Ishikawa (cell line): ENCODE measurements around the gene MED13L.

Experiments
- CEBPB ChIP-seq: IDR thresholded peaks from 2 replicates; pipeline ENCODE4 v1.6.1; 2012
- CREB1 ChIP-seq: IDR thresholded peaks from 2 replicates; pipeline ENCODE4 v1.6.1; 2012; ENCODE audit warnings: low read depth
- EGR1 ChIP-seq: IDR thresholded peaks from 2 replicates; pipeline ENCODE4 v1.6.1; 2012
- EP300 ChIP-seq: IDR thresholded peaks from 2 replicates; pipeline ENCODE4 v1.6.1; 2012; ENCODE audit warnings: borderline replicate concordance
- FOXM1 ChIP-seq: IDR thresholded peaks from 2 replicates; pipeline ENCODE4 v1.6.1; 2012; ENCODE audit warnings: low read depth, borderline replicate concordance
- MAX ChIP-seq: IDR thresholded peaks from 2 replicates; pipeline ENCODE4 v1.6.1; 2012
- NFIC ChIP-seq: IDR thresholded peaks from 2 replicates; pipeline ENCODE4 v1.6.1; 2012
- RAD21 ChIP-seq: IDR thresholded peaks from 2 replicates; pipeline ENCODE4 v1.6.1; 2012; ENCODE audit warnings: low read depth
- REST ChIP-seq: IDR thresholded peaks from 2 replicates; pipeline ENCODE4 v1.6.1; 2012; ENCODE audit warnings: low read depth, mild to moderate bottlenecking
- TAF1 ChIP-seq: IDR thresholded peaks from 2 replicates; pipeline ENCODE4 v1.6.1; 2012; ENCODE audit warnings: low read depth, mild to moderate bottlenecking
- TCF12 ChIP-seq: IDR thresholded peaks from 2 replicates; pipeline ENCODE4 v1.6.1; 2012; ENCODE audit warnings: low read depth
- TEAD4 ChIP-seq: IDR thresholded peaks from 2 replicates; pipeline ENCODE4 v1.6.1; 2012
- USF1 ChIP-seq: IDR thresholded peaks from 2 replicates; pipeline ENCODE4 v1.6.1; 2012
- YY1 ChIP-seq: IDR thresholded peaks from 2 replicates; pipeline ENCODE4 v1.6.1; 2012; ENCODE audit warnings: low read depth
- ZBTB7A ChIP-seq: IDR thresholded peaks from 2 replicates; pipeline ENCODE4 v1.6.1; 2012; ENCODE audit warnings: low read depth

MED13L gene

GRCh38 chr12:116265351-116266147, 11.9 kb downstream of the MED13L start:
- no peak for TF ChIP-seq CEBPB
- no peak for TF ChIP-seq TEAD4
- no peak for TF ChIP-seq CREB1
- no peak for TF ChIP-seq USF1
- TF ChIP-seq YY1 = no peak
- no peak for TF ChIP-seq EP300
- no peak for TF ChIP-seq FOXM1

GRCh38 chr12:116264525-116265070, 12.9 kb downstream of the MED13L start:
- TF ChIP-seq EGR1 (no peak), ZBTB7A (no peak), NFIC (no peak), USF1 (no peak), MAX (no peak), TEAD4 (no peak), CEBPB (no peak), FOXM1 (no peak), TCF12 (no peak), YY1 (no peak), CREB1 (no peak), RAD21 (no peak)

GRCh38 chr12:116263844-116264243, 13.6 kb downstream of the MED13L start:
- TF ChIP-seq TEAD4 (peak; percentile 46; the same call in 1 of the 2 replicates), ZBTB7A (no peak)

GRCh38 chr12:116263431-116263830, 14.1 kb downstream of the MED13L start:
- no peak for TF ChIP-seq TCF12
- no peak for TF ChIP-seq CEBPB
- no peak for TF ChIP-seq USF1
- TF ChIP-seq TAF1 = no peak

GRCh38 chr12:116262741-116263140, 14.8 kb downstream of the MED13L start:
- no peak for TF ChIP-seq MAX
- TF ChIP-seq USF1 = no peak
- TF ChIP-seq TEAD4 = no peak
- TF ChIP-seq TAF1 = no peak
- TF ChIP-seq EGR1 = no peak
- TF ChIP-seq EP300 = no peak
- TF ChIP-seq CEBPB = no peak

GRCh38 chr12:116261525-116262100, 15.9 kb downstream of the MED13L start:
- TF ChIP-seq TAF1 = no peak
- no peak for TF ChIP-seq NFIC
- no peak for TF ChIP-seq EP300
- TF ChIP-seq TEAD4 = no peak
- TF ChIP-seq REST = no peak
- TF ChIP-seq USF1 = no peak
- TF ChIP-seq ZBTB7A = no peak
- TF ChIP-seq CEBPB = no peak
